Measurements from ENCODE around the gene LTBP2. TPM values are rescaled to one million over a fixed set of nuclear protein-coding genes. Genes with fewer than 3 reads are reported as not detected.
A peak's percentile ranks its signal among the peaks of the same experiment; 100 is the strongest.

LTBP2 gene
- total RNA-seq, 1 donor from 2014 or later = 1.9 TPM

DNA sequence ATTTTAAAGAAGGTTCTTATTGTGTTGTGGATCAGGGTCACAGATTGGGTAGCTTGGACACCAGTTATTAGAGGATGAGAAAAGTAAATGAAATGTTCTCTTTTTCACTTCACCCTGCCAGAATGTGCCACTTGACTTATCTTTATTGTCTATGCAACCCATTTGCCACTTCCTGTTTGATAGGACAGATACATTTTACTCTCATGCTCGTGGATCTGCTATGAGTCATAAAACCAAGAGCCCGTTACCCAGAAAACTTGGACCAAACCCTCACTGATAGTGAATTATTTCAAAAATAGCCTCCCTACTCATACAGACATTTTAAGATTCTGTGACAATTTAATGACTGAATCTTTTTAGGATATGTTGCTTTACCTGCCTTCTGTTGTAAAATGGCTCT, 116.7 kb downstream of the LTBP2 start:
- H3K4me3 Mint-ChIP-seq (ENCODE audit: unreplicated experiment) = peak overlapping the region; percentile 15
- H3K9me3 Mint-ChIP-seq (ENCODE audit: unreplicated experiment) = no peaks in the 10 kb centered on the region
- no peaks in the 10 kb centered on the region for H3K36me3 Mint-ChIP-seq (ENCODE audit: low read depth, unreplicated experiment)

GRCh38 chr14:74493343-74494261, 118.4 kb downstream of the LTBP2 start, which contains the start of gene ISCA2:
TSS of gene ISCA2 (plus strand) at chr14:74493765. CDS start at chr14:74493775, 10 bp downstream.
- DNase-seq (ENCODE audit: low spot score) = peak; percentile 99
- H3K4me1 Mint-ChIP-seq (ENCODE audit: unreplicated experiment) = peaks cover 11% of the 10 kb centered on the region
- no peaks in the 10 kb centered on the region for H3K36me3 Mint-ChIP-seq (ENCODE audit: low read depth, unreplicated experiment)
- H3K27me3 Mint-ChIP-seq (ENCODE audit: unreplicated experiment) = peaks cover 3% of the 10 kb centered on the region
- H3K27ac Mint-ChIP-seq (ENCODE audit: unreplicated experiment) = peak within 1 kb of the TSS; percentile 87
- no peaks in the 10 kb centered on the region for H3K9me3 Mint-ChIP-seq (ENCODE audit: unreplicated experiment)
- TF ChIP-seq, protein P1, sequence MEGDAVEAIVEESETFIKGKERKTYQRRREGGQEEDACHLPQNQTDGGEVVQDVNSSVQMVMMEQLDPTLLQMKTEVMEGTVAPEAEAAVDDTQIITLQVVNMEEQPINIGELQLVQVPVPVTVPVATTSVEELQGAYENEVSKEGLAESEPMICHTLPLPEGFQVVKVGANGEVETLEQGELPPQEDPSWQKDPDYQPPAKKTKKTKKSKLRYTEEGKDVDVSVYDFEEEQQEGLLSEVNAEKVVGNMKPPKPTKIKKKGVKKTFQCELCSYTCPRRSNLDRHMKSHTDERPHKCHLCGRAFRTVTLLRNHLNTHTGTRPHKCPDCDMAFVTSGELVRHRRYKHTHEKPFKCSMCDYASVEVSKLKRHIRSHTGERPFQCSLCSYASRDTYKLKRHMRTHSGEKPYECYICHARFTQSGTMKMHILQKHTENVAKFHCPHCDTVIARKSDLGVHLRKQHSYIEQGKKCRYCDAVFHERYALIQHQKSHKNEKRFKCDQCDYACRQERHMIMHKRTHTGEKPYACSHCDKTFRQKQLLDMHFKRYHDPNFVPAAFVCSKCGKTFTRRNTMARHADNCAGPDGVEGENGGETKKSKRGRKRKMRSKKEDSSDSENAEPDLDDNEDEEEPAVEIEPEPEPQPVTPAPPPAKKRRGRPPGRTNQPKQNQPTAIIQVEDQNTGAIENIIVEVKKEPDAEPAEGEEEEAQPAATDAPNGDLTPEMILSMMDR (IDR thresholded peaks at IDR 0.05; ENCODE audit: unreplicated experiment) = no peak
- H3K4me3 Mint-ChIP-seq (ENCODE audit: unreplicated experiment) = no peak within 1 kb of the TSS

More for the DNA sequence above, 116.7 kb downstream of the LTBP2 start:
- peaks cover 11% of the 10 kb centered on the region for H3K4me1 Mint-ChIP-seq (ENCODE audit: unreplicated experiment)
- DNase-seq (ENCODE audit: low spot score) = no peak
- peaks cover 1% of the 10 kb centered on the region for H3K27me3 Mint-ChIP-seq (ENCODE audit: unreplicated experiment)
- TF ChIP-seq, protein P1 (IDR thresholded peaks at IDR 0.05; ENCODE audit: unreplicated experiment) = no peak
- no peak overlapping the region for H3K27ac Mint-ChIP-seq (ENCODE audit: unreplicated experiment)

- Mint-ChIP-seq H3K9me3 (ENCODE audit: unreplicated experiment) (no peaks in the 10 kb centered on the region), H3K27ac (ENCODE audit: unreplicated experiment) (peak within 1 kb of the TSS; percentile 87), H3K27me3 (ENCODE audit: unreplicated experiment) (peaks cover 2% of the 10 kb centered on the region), H3K36me3 (ENCODE audit: low read depth, unreplicated experiment) (no peaks in the 10 kb centered on the region), H3K4me3 (ENCODE audit: unreplicated experiment) (no peak within 1 kb of the TSS), H3K4me1 (ENCODE audit: unreplicated experiment) (peaks cover 11% of the 10 kb centered on the region)
- TF ChIP-seq, protein P1 (IDR thresholded peaks at IDR 0.05; ENCODE audit: unreplicated experiment) = no peak
- no peak for DNase-seq (ENCODE audit: low spot score)
Measured at GRCh38 chr14:74492776-74493342, 119.2 kb downstream of the LTBP2 start, which contains the start of gene NPC2. TSS of gene NPC2 (minus strand) at chr14:74493305. CDS start at chr14:74493274, 31 bp downstream.

- H3K27me3 Mint-ChIP-seq (ENCODE audit: unreplicated experiment) = peaks cover 2% of the 10 kb centered on the region
- no peaks in the 10 kb centered on the region for H3K36me3 Mint-ChIP-seq (ENCODE audit: low read depth, unreplicated experiment)
- DNase-seq (ENCODE audit: low spot score) = no peak
- no peaks in the 10 kb centered on the region for H3K9me3 Mint-ChIP-seq (ENCODE audit: unreplicated experiment)
- no peak overlapping the region for H3K4me3 Mint-ChIP-seq (ENCODE audit: unreplicated experiment)
- TF ChIP-seq, protein P1 (IDR thresholded peaks at IDR 0.05; ENCODE audit: unreplicated experiment) = peak; percentile 15
- peaks cover 11% of the 10 kb centered on the region for H3K4me1 Mint-ChIP-seq (ENCODE audit: unreplicated experiment)
- no peak overlapping the region for H3K27ac Mint-ChIP-seq (ENCODE audit: unreplicated experiment)
Measured at GRCh38 chr14:74491956-74492775, 119.9 kb downstream of the LTBP2 start.
